ENCODE measurements around the gene NUP50. TPM values are rescaled to one million over a fixed set of nuclear protein-coding genes. Genes with fewer than 3 reads are reported as not detected.
A peak's percentile ranks its signal among the peaks of the same experiment; 100 is the strongest.

The NUP50 gene
- total RNA-seq, 2 donors from 2014 or later: 14.3 to 20.8 TPM

DNA sequence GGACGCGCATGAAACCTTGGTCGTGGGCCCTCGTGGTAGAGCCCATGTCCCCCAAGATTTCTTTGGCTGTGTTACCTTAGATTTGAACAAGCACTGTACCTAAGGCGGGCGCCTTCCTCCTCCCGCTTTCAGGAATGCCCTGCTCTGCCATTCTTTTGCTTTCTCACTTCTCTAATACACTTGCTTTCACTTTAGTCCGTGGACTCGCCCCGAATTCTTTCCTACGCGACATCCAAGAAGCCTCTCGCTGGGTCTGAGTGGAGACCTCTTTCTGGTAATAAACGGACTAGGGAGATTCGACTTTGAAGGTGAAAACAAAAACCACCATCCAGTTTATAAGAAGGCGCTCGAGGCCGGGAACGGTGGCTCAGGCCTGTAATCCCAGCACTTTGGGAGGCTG lies 1.2 kb upstream of the NUP50 start:
- TF ChIP-seq CTCF (IDR thresholded peaks at IDR 0.05): no peak
- H3K4me1 ChIP-seq: peaks cover 0 to 42% of the 10 kb centered on the region in 2 donors
- no peak for DNase-seq (ENCODE audit: low spot score)
- H3K27me3 ChIP-seq: no peaks in the 10 kb centered on the region
- H3K27ac ChIP-seq: no peak overlapping the region
- peaks cover 4% of the 10 kb centered on the region for H3K36me3 ChIP-seq
- peak overlapping the region in 1 of 2 donors; percentile 94 for H3K4me3 ChIP-seq
- no peaks in the 10 kb centered on the region for H3K9me3 ChIP-seq

DNA sequence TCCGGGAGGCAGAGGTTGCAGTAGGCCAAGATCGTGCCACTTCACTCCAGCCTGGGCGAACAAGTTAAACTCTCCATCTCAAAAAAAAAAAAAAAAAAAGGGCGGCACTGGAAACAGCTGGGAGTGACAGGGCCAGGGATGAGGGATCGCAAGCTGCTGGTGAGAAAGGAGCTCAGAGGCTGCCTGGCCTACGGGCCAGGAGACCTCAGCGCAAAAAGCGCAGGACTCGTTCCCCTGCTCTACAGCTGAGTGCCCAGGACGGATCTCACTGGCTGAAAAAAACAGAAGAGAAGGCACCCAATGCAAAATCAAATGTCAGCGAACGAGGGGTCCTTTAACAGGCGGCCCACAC lies 650 bp upstream of the NUP50 start:
- DNase-seq (ENCODE audit: low spot score): no peak
- H3K9me3 ChIP-seq: no peaks in the 10 kb centered on the region
- no peaks in the 10 kb centered on the region for H3K27me3 ChIP-seq
- H3K27ac ChIP-seq: peak overlapping the region; percentile 88 to 91
- H3K36me3 ChIP-seq: no peaks in the 10 kb centered on the region
- H3K4me1 ChIP-seq: peaks cover 0 to 42% of the 10 kb centered on the region in 2 donors
- TF ChIP-seq CTCF (IDR thresholded peaks at IDR 0.05): no peak
- H3K4me3 ChIP-seq: peak overlapping the region; percentile 93 to 94

- peaks cover 6% of the 10 kb centered on the region for H3K36me3 ChIP-seq
- peak overlapping the region; percentile 93 to 94 for H3K4me3 ChIP-seq
- H3K27ac ChIP-seq: peak overlapping the region; percentile 88 to 91
- H3K27me3 ChIP-seq: no peaks in the 10 kb centered on the region
- no peak for TF ChIP-seq CTCF (IDR thresholded peaks at IDR 0.05)
- no peak for DNase-seq (ENCODE audit: low spot score)
- H3K9me3 ChIP-seq: no peaks in the 10 kb centered on the region
- peaks cover 0 to 35% of the 10 kb centered on the region in 2 donors for H3K4me1 ChIP-seq
These were observed 754 bp downstream of the NUP50 start for GRCh38 chr22:45164270-45165088.

DNA sequence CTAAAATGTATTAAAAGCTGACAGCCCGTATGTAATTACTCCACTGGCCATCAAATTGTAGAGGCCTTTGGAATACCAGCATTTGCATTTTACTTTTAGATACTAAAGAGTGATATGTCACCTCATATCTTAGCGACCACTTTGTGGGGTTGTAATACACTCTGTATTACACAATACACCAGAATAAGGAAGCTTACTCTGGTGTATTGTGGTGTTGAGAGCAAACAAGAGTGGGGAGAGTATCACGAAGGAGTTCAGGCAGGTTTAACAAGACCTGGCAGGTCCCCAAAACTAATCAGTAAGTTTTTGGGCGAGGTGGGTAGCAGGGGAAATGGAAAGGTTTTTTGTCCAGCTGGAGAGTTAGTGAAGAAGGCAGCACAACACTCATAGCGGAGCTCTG lies 3.2 kb downstream of the NUP50 start:
- H3K4me1 ChIP-seq: peaks cover 0 to 24% of the 10 kb centered on the region in 2 donors
- no peak overlapping the region for H3K4me3 ChIP-seq
- no peak for TF ChIP-seq CTCF (IDR thresholded peaks at IDR 0.05)
- H3K27me3 ChIP-seq: no peaks in the 10 kb centered on the region
- H3K27ac ChIP-seq: no peak overlapping the region
- H3K9me3 ChIP-seq: no peaks in the 10 kb centered on the region
- no peak for DNase-seq (ENCODE audit: low spot score)
- peaks cover 26% of the 10 kb centered on the region for H3K36me3 ChIP-seq

- Histone ChIP-seq H3K27me3 (no peaks in the 10 kb centered on the region), H3K4me3 (no peak overlapping the region), H3K9me3 (no peaks in the 10 kb centered on the region), H3K27ac (no peak overlapping the region), H3K4me1 (peaks cover 0 to 11% of the 10 kb centered on the region in 2 donors), H3K36me3 (peaks cover 46% of the 10 kb centered on the region)
- TF ChIP-seq CTCF (IDR thresholded peaks at IDR 0.05): no peak
- DNase-seq (ENCODE audit: low spot score): no peak
These were observed 6.1 kb downstream of the NUP50 start for GRCh38 chr22:45169591-45170466.

All from right atrium auricular region (tissue), 2 donors.